Measurements from ENCODE around the gene TSPAN18. TPM values are rescaled to one million over a fixed set of nuclear protein-coding genes. Genes with fewer than 3 reads are reported as not detected.
A peak's percentile ranks its signal among the peaks of the same experiment; 100 is the strongest.

TSPAN18 gene
- total and polyA plus RNA-seq, 2 experiments from 2014 or later: 6.0 to 10.6 TPM

GRCh38 chr11:44788536-44789261 lies 61.9 kb downstream of the TSPAN18 start:
- no peak overlapping the region for H3K27ac Mint-ChIP-seq
- Histone ChIP-seq H3K79me2 (replicated peaks; ENCODE audit: insufficient read depth) (no peaks in the 10 kb centered on the region), H3K27me3 (ENCODE audit: insufficient read depth) (no peaks in the 10 kb centered on the region), H2AFZ (0 out of 2 replicates have a peak overlapping the region, but pooled peaks have one; percentile 47), H3F3A (replicated peaks; ENCODE audit: low read depth) (peaks cover 16% of the 10 kb centered on the region; the same call in 1 of the 2 replicates), H3K4me2 (no peak overlapping the region), H3K4me1 (ENCODE audit: insufficient read depth) (peaks cover 30% of the 10 kb centered on the region), H3K4me3 (no peak overlapping the region), H4K20me1 (replicated peaks; ENCODE audit: insufficient read depth) (no peaks in the 10 kb centered on the region), H3K36me3 (ENCODE audit: insufficient read depth) (no peaks in the 10 kb centered on the region), H3K9me2 (ENCODE audit: insufficient read depth) (no peaks in the 10 kb centered on the region), H3K27ac (ENCODE audit: low read depth) (no peak overlapping the region)
- H3K4me3 Mint-ChIP-seq: no peak overlapping the region
- H3K9me3 Mint-ChIP-seq: no peaks in the 10 kb centered on the region
- ATAC-seq (no peak), DNase-seq (ENCODE audit: low spot score) (no peak)
- no peak for TF ChIP-seq EZH2phosphoT487 (IDR thresholded peaks at IDR 0.05; ENCODE audit: unreplicated experiment)
- no peak for TF ChIP-seq CREB1 (CRISPR knock-in tag; IDR thresholded peaks at IDR 0.05; ENCODE audit: low read depth)
- TF ChIP-seq REST (IDR thresholded peaks at IDR 0.05; ENCODE audit: unreplicated experiment): no peak
- no peak for TF ChIP-seq STAT1 (IDR thresholded peaks at IDR 0.05; ENCODE audit: unreplicated experiment)
- no peak for TF ChIP-seq ZNF462 (CRISPR knock-in tag; IDR thresholded peaks at IDR 0.05)
- TF ChIP-seq ZNF331 (CRISPR knock-in tag; IDR thresholded peaks at IDR 0.05; ENCODE audit: low read depth): no peak
- no peak for TF ChIP-seq POLR2AphosphoS5 (IDR thresholded peaks at IDR 0.05; ENCODE audit: low read depth)
- no peak for TF ChIP-seq ZNF114 (CRISPR knock-in tag; IDR thresholded peaks at IDR 0.05)
- no peak for TF ChIP-seq CTCF (conservative IDR thresholded peaks at IDR 0.05; ENCODE audit: low read depth in 2 of 2)
- TF ChIP-seq NANOG (IDR thresholded peaks at IDR 0.05; ENCODE audit: borderline replicate concordance): no peak
- TF ChIP-seq ETS1 (IDR thresholded peaks at IDR 0.05): no peak
- no peak for TF ChIP-seq JUNB (IDR thresholded peaks at IDR 0.05; ENCODE audit: unreplicated experiment)
- no peak for TF ChIP-seq EZH2 (IDR thresholded peaks at IDR 0.05; ENCODE audit: low read depth, unreplicated experiment)
- peaks cover 60% of the 10 kb centered on the region for H3K4me1 Mint-ChIP-seq
- H3K27me3 Mint-ChIP-seq (ENCODE audit: insufficient read depth, low read depth, poor library complexity): peaks cover 21% of the 10 kb centered on the region
- H3K36me3 Mint-ChIP-seq (ENCODE audit: low read depth): no peaks in the 10 kb centered on the region

Measured in GM23338 (cell line).